DND-41 (cell line): Measurements from ENCODE around the gene COMMD7.

Source experiments
- ATAC-seq: fragments of 200-7000 bp; cut with Tn5 transposase; 3 replicates; pipeline ENCODE4 v1.9.1; 2021; ENCODE audit warnings: low read depth; ENCODE audit not compliant: insufficient read depth
- DNase-seq: peaks from one replicate; pipeline ENCODE4 v3.0.0-alpha.2; 2020
- H2AFZ ChIP-seq: 2 replicates; pipeline ENCODE4 v1.6.0; 2012; ENCODE audit warnings: low read depth, low read length
- H3K27ac ChIP-seq: 2 replicates; pipeline ENCODE4 v1.5.1; 2012; ENCODE audit warnings: low read length, inconsistent platforms
- H3K27me3 ChIP-seq: fragments of 200-600 bp; sonication (generic); 2 replicates; pipeline ENCODE4 v1.6.0; 2012; ENCODE audit warnings: low read length, mild to moderate bottlenecking, inconsistent platforms; ENCODE audit not compliant: insufficient read depth, poor library complexity
- H3K36me3 ChIP-seq: 2 replicates; pipeline ENCODE4 v1.5.1; 2012; ENCODE audit warnings: low read length, inconsistent platforms; ENCODE audit not compliant: insufficient read depth
- H3K4me1 ChIP-seq: 2 replicates; pipeline ENCODE4 v1.5.1; 2012; ENCODE audit warnings: mild to moderate bottlenecking, low read length; ENCODE audit not compliant: insufficient read depth
- H3K4me2 ChIP-seq: 2 replicates; pipeline ENCODE4 v1.6.0; 2012; ENCODE audit warnings: mild to moderate bottlenecking, moderate library complexity, low read length, inconsistent platforms; ENCODE audit not compliant: insufficient read depth
- H3K4me3 ChIP-seq, 2 experiments: fragments of 200-600 bp in 1 of 2; shearing (Covaris generic) in 1 of 2; 2 replicates each; pipeline ENCODE4 v1.5.1; 2012 to 2016; ENCODE audit warnings: inconsistent platforms in 2 of 2, low read length in 2 of 2, mild to moderate bottlenecking in 2 of 2, low read depth in 1 of 2, moderate library complexity in 1 of 2
- H3K79me2 ChIP-seq: 2 replicates; pipeline ENCODE4 v1.6.0; 2012; ENCODE audit warnings: low read length, inconsistent platforms; ENCODE audit not compliant: insufficient read depth
- H3K9ac ChIP-seq: 2 replicates; pipeline ENCODE4 v1.6.0; 2012; ENCODE audit warnings: low read depth, mild to moderate bottlenecking, inconsistent platforms, low read length, moderate library complexity
- H3K9me3 ChIP-seq: 2 replicates; pipeline ENCODE4 v1.5.1; 2012; ENCODE audit warnings: low read length, moderate library complexity, mild to moderate bottlenecking, inconsistent platforms; ENCODE audit not compliant: insufficient read depth, severe bottlenecking
- H4K20me1 ChIP-seq: 2 replicates; pipeline ENCODE4 v1.6.0; 2012; ENCODE audit warnings: low read length; ENCODE audit not compliant: insufficient read depth
- CTCF ChIP-seq: IDR thresholded peaks from 2 replicates; pipeline ENCODE4 v1.5.1; 2012; ENCODE audit warnings: borderline replicate concordance, low read length, moderate library complexity, mild to moderate bottlenecking; ENCODE audit not compliant: poor library complexity, severe bottlenecking; ENCODE audit errors: extremely low read depth
- EZH2 ChIP-seq: IDR thresholded peaks from 3 replicates; pipeline ENCODE4 v1.6.1; 2012; ENCODE audit warnings: borderline replicate concordance, low read depth, mild to moderate bottlenecking, moderate library complexity, low read length, inconsistent platforms; ENCODE audit not compliant: severe bottlenecking

The COMMD7 gene

GRCh38 chr20:32761831-32762753, 18.8 kb upstream of the COMMD7 start, which contains the start of gene DNMT3B:
Gene DNMT3B, plus strand, starts transcription at chr20:32762385. Its CDS starts 17,939 bp downstream, at chr20:32780324.
- Histone ChIP-seq H2AFZ (peak within 1 kb of the TSS; percentile 92), H4K20me1 (peaks cover 3% of the 10 kb centered on the region; the same call in 1 of the 2 replicates), H3K4me1 (peaks cover 40% of the 10 kb centered on the region), H3K36me3 (no peaks in the 10 kb centered on the region), H3K27ac (peak within 1 kb of the TSS; percentile 78), H3K9ac (peak within 1 kb of the TSS; percentile 75), H3K4me3 (peak within 1 kb of the TSS; percentile 48 to 65; a peak in 3 of 4 replicates), H3K27me3 (no peaks in the 10 kb centered on the region), H3K9me3 (no peaks in the 10 kb centered on the region), H3K4me2 (peak within 1 kb of the TSS; percentile 90), H3K79me2 (no peaks in the 10 kb centered on the region; the same call in 1 of the 2 replicates)
- TF ChIP-seq EZH2 = no peak
- peak; percentile 39 for TF ChIP-seq CTCF
- peak; percentile 76 for ATAC-seq
- peak; percentile 93 for DNase-seq

GRCh38 chr20:32761417-32761830, 18.2 kb upstream of the COMMD7 start:
- peaks cover 40% of the 10 kb centered on the region for H3K4me1 ChIP-seq
- ATAC-seq (no peak), DNase-seq (no peak)
- peak overlapping the region; percentile 75 for H3K9ac ChIP-seq
- no peaks in the 10 kb centered on the region for H3K9me3 ChIP-seq
- H2AFZ ChIP-seq = peak overlapping the region; percentile 92
- H3K79me2 ChIP-seq = no peaks in the 10 kb centered on the region; the same call in 1 of the 2 replicates
- H3K27ac ChIP-seq = peak overlapping the region; percentile 78
- no peaks in the 10 kb centered on the region for H3K27me3 ChIP-seq
- H3K36me3 ChIP-seq = no peaks in the 10 kb centered on the region
- peak overlapping the region; percentile 48 to 65; a peak in 3 of 4 replicates for H3K4me3 ChIP-seq
- no peak for TF ChIP-seq CTCF
- TF ChIP-seq EZH2 = no peak
- H3K4me2 ChIP-seq = peak overlapping the region; percentile 90
- peaks cover 3% of the 10 kb centered on the region; the same call in 1 of the 2 replicates for H4K20me1 ChIP-seq

- no peak for DNase-seq
- Histone ChIP-seq H4K20me1 (no peaks in the 10 kb centered on the region), H3K4me1 (peaks cover 6% of the 10 kb centered on the region), H3K36me3 (no peaks in the 10 kb centered on the region), H3K4me2 (no peak overlapping the region), H3K9ac (no peak overlapping the region), H3K4me3 (no peak overlapping the region), H2AFZ (no peak overlapping the region), H3K79me2 (no peaks in the 10 kb centered on the region), H3K27ac (no peak overlapping the region), H3K27me3 (no peaks in the 10 kb centered on the region), H3K9me3 (no peaks in the 10 kb centered on the region)
- TF ChIP-seq CTCF = no peak
- no peak for TF ChIP-seq EZH2
- no peak for ATAC-seq
These were observed 12.9 kb upstream of the COMMD7 start for GRCh38 chr20:32756156-32756555.
